GM13976 (cell line): Measurements from ENCODE around the gene ISM2.

ENCODE experiments used
- DNase-seq: peaks from one replicate; pipeline ENCODE4 v3.0.0; 2012; ENCODE audit warnings: low spot score
- in situ Hi-C: fragments of 300-500 bp; cut with MboI; formaldehyde crosslinking; loops from one replicate; pipeline ENCODE4 v1.12.0; 2022; ENCODE audit warnings: low sequenced_read_pairs, mixed read lengths, inconsistent platforms; ENCODE audit not compliant: unreplicated experiment
- TF ChIP-seq, protein P1 (sequence below): IDR thresholded peaks from 2 replicates; pipeline ENCODE4 v1.5.1; 2012; ENCODE audit warnings: borderline replicate concordance, mild to moderate bottlenecking; ENCODE audit not compliant: insufficient read depth; ENCODE audit errors: extremely low read depth, missing control alignments, control extremely low read depth

Gene ISM2

DNA sequence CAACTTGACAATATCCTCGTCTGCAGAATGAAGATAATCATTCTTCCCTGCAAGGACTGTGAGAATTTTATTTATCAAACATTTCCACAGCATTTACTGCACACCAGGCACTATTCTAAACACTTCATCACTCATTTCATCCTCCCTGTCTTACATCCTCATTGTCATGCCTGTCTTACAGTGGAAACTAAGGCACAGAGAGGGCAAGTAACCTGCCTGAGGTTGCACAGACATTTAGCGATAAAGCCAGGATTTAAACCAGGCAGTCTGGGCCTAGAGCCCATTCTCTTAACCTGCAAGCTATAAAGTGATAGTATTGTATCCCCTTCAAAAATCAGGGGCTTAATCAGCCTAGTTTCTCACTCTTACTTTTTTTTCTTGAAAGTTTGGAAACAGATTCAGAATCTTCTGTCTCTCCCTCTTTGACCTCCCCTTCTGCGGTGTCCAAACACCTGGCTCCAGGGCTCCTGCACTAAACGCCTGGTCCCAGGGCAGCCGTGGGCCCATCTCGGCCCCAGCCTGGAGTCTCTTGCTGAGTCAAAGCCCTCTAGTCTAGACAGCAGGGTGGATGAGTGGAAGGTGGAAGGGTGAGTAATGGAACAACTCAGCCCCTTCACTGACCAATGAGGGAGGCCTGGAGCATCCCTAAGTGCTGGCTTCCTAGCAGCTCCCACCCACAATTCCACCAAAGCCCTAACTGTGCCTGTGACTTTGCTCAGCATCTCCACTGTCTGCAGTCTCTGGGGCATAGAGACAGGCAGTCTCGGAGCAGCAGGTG lies 12.5 kb downstream of the ISM2 start:
- DNase-seq = peak; percentile 10
- TF ChIP-seq, protein P1, sequence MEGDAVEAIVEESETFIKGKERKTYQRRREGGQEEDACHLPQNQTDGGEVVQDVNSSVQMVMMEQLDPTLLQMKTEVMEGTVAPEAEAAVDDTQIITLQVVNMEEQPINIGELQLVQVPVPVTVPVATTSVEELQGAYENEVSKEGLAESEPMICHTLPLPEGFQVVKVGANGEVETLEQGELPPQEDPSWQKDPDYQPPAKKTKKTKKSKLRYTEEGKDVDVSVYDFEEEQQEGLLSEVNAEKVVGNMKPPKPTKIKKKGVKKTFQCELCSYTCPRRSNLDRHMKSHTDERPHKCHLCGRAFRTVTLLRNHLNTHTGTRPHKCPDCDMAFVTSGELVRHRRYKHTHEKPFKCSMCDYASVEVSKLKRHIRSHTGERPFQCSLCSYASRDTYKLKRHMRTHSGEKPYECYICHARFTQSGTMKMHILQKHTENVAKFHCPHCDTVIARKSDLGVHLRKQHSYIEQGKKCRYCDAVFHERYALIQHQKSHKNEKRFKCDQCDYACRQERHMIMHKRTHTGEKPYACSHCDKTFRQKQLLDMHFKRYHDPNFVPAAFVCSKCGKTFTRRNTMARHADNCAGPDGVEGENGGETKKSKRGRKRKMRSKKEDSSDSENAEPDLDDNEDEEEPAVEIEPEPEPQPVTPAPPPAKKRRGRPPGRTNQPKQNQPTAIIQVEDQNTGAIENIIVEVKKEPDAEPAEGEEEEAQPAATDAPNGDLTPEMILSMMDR = no peak
- in situ Hi-C loops = no loop called here

GRCh38 chr14:77485256-77485655 lies 13.4 kb downstream of the ISM2 start:
- TF ChIP-seq, protein P1 = no peak
- peak; percentile 14 for DNase-seq
- in situ Hi-C loops = no loop called here

DNA sequence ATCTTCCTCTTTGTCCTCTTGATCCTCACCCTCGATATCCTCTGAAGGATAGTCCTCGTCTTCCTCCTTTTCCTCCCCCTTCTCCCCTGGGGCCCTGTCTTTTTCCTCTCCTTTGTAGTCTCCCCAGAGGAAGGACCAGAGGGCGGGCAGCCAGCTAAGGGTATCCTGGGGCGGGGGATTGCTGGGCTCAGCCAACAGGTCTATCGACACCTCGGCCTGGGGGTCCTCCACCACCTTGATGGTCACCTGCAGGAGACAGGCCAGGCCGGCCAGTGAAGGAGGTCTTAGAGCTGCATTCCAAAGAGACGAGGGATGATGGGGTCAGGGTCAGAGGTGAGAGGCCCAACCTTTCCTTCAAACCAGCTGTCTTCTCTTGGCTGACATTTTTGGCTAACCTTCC lies 16.2 kb downstream of the ISM2 start:
- in situ Hi-C loops = no loop called here
- TF ChIP-seq, protein P1 = no peak
- no peak for DNase-seq

GRCh38 chr14:77478796-77479195 lies 19.8 kb downstream of the ISM2 start:
- in situ Hi-C loops = no loop called here
- peak; percentile 76 for DNase-seq
- TF ChIP-seq, protein P1 = no peak

DNA sequence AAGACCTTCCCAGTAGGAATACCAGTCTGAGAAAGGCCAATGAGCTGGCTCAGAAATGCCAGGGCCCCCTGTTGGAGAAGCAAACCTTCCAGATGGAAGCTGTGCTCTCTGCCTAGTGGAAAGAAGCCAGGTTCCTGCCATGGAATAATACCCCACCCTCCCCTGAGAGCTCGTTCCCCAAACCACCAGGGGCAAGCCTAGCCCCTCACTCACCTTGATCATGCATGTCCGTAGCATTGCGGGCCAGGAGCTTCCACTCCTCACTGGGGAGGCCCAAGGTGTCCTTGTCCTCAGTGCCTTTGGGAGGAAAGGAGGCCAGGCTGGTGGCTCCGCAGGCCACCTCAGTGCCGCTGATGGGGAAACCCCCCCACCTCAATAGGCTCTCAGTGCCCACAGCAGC lies 20.6 kb downstream of the ISM2 start:
- in situ Hi-C loops = no loop called here
- DNase-seq = no peak
- TF ChIP-seq, protein P1 = no peak

DNA sequence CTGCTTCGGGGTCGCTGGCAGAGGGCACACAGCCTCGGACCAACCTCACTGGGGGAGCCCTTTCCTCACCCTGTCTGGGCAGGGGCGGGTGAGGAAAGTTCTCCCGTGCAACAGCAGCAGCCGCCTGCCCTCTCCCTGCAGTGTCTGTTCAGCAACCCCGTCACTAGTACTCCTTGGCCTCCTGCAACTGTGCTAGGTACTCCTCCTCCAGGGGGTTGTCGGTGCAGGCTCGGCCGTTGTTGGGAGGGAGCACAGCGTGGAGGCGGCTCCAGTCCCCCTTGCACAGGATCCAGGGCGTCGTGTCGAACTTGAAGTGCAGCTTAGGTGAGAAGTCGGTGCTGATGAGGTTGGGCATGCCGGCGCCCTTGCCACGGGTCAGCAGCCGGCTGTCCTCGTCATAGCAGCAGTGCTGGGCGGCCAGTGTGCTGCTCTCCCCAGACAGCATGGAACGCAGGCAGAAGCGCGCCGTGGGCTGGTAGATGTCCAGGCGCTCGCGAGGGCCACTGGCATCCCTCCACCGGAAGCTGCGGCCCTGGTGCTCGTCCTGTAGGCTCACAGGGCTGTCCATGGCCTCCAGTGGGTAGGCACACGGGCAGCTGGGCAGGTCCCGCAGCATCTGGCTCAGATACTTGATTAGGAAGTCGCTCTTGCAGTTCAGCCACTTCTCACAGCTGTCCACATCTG lies 23.0 kb downstream of the ISM2 start:
- in situ Hi-C loops = no loop called here
- peak; percentile 17 for DNase-seq
- TF ChIP-seq, protein P1 = no peak
